Chondrocyte (in vitro differentiated cells): ENCODE data around the gene CARD18. TPM values are rescaled to one million over a fixed set of nuclear protein-coding genes. Genes with fewer than 3 reads are reported as not detected.

ENCODE experiments used
- DNase-seq: peaks from one replicate; pipeline ENCODE4 v3.0.0; 2021; ENCODE audit warnings: mixed read lengths, low spot score
- H3K27ac Mint-ChIP-seq: one replicate; pipeline ENCODE4 v1.8.0; 2021; ENCODE audit warnings: mild to moderate bottlenecking, moderate library complexity, mixed read lengths; ENCODE audit not compliant: unreplicated experiment
- H3K27me3 Mint-ChIP-seq: 2 replicates; pipeline ENCODE4 v1.8.0; 2021; ENCODE audit warnings: low read depth, mixed read lengths
- H3K36me3 Mint-ChIP-seq: 2 replicates; pipeline ENCODE4 v1.8.0; 2021; ENCODE audit warnings: low read depth, mixed read lengths
- H3K4me1 Mint-ChIP-seq: 2 replicates; pipeline ENCODE4 v1.8.0; 2021; ENCODE audit warnings: low read depth, mild to moderate bottlenecking, mixed read lengths
- H3K4me3 Mint-ChIP-seq: one replicate; pipeline ENCODE4 v1.8.0; 2021; ENCODE audit warnings: mild to moderate bottlenecking, moderate library complexity, mixed read lengths; ENCODE audit not compliant: unreplicated experiment
- H3K9me3 Mint-ChIP-seq: 2 replicates; pipeline ENCODE4 v1.8.0; 2021; ENCODE audit warnings: low read depth, mixed read lengths
- total RNA-seq: library from RNA; stranded (reverse); gene quantifications from 3 replicates; pipeline ENCODE4 v1.2.1, GENCODE V29; 2021
- TF ChIP-seq, protein P1 (sequence below): fragments of 200-600 bp; sonication (generic); IDR thresholded peaks from 2 replicates; pipeline ENCODE4 v1.5.0; 2021; ENCODE audit warnings: antibody characterized with exemption, mild to moderate bottlenecking, moderate library complexity

CARD18 gene
- total RNA-seq, 1 donor from 2014 or later, result not detected

DNA sequence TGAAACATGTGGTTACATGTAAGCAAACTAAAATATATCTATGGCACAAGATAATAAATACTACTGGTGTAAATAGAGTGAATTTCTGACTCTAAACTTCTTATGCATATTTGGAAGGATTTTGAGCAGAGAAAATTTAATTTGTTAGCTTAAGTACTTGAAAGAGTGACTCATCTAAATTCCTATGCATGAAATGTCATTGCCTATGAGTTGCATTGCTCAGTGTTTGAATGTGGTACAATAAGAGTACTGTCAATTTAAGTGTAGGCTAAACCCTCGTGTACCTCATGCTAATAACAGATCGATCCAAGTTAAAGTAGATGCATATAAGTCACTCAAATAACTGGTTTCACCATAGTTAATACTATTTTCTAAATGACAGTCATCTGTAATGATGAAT, 5.3 kb upstream of the CARD18 start:
- TF ChIP-seq, protein P1, sequence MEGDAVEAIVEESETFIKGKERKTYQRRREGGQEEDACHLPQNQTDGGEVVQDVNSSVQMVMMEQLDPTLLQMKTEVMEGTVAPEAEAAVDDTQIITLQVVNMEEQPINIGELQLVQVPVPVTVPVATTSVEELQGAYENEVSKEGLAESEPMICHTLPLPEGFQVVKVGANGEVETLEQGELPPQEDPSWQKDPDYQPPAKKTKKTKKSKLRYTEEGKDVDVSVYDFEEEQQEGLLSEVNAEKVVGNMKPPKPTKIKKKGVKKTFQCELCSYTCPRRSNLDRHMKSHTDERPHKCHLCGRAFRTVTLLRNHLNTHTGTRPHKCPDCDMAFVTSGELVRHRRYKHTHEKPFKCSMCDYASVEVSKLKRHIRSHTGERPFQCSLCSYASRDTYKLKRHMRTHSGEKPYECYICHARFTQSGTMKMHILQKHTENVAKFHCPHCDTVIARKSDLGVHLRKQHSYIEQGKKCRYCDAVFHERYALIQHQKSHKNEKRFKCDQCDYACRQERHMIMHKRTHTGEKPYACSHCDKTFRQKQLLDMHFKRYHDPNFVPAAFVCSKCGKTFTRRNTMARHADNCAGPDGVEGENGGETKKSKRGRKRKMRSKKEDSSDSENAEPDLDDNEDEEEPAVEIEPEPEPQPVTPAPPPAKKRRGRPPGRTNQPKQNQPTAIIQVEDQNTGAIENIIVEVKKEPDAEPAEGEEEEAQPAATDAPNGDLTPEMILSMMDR, result no peak
- H3K4me1 Mint-ChIP-seq, result peaks cover 7% of the 10 kb centered on the region
- no peak overlapping the region for H3K4me3 Mint-ChIP-seq
- no peak overlapping the region for H3K27ac Mint-ChIP-seq
- DNase-seq, result no peak
- no peaks in the 10 kb centered on the region for H3K9me3 Mint-ChIP-seq
- peaks cover 3% of the 10 kb centered on the region for H3K27me3 Mint-ChIP-seq
- no peaks in the 10 kb centered on the region for H3K36me3 Mint-ChIP-seq

DNA sequence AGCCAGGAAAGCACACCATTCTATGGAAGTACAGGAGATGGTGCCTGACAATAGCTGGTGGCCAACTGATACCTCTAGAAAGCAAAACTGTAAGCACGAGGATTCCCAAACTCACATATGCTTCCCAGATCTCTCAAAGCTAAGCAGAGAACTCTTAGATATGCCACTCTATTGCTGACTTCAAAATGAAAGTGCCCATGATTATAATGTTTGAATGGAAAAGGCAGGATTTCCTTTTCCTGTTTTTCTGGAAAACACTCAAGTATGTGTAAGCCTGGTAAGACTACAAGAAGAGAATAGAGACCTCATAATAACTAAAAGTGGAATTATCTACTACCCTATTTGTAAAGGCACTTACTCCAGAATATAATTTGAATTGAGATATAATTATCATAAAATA, 2.6 kb upstream of the CARD18 start:
- H3K36me3 Mint-ChIP-seq, result no peaks in the 10 kb centered on the region
- no peak for DNase-seq
- peaks cover 7% of the 10 kb centered on the region for H3K4me1 Mint-ChIP-seq
- no peak overlapping the region for H3K27ac Mint-ChIP-seq
- H3K4me3 Mint-ChIP-seq, result no peak overlapping the region
- H3K27me3 Mint-ChIP-seq, result peaks cover 5% of the 10 kb centered on the region
- H3K9me3 Mint-ChIP-seq, result no peaks in the 10 kb centered on the region
- TF ChIP-seq, protein P1, result no peak

DNA sequence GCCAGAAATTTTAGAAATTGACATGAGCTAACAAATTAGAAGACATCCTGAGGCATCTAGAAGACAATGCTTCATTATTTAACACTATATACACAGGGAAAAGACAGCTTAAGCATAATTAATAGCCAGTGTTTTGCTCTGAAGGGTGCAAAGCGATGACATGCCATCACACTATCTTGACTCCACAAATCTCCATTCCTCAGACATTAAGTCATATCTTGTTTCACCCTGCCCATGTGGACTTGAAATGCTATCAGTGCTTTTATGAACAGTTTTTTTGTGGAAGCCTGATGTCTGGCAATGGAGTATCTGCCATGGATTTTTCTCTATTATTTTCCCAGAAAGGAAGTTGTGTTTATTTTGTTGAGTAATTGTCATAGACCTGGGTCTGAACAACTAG, 2.3 kb downstream of the CARD18 start:
- no peak for DNase-seq
- no peak overlapping the region for H3K27ac Mint-ChIP-seq
- H3K4me3 Mint-ChIP-seq, result no peak overlapping the region
- H3K4me1 Mint-ChIP-seq, result no peaks in the 10 kb centered on the region
- TF ChIP-seq, protein P1, result no peak
- H3K27me3 Mint-ChIP-seq, result peaks cover 5% of the 10 kb centered on the region
- H3K9me3 Mint-ChIP-seq, result peaks cover 3% of the 10 kb centered on the region
- no peaks in the 10 kb centered on the region for H3K36me3 Mint-ChIP-seq

DNA sequence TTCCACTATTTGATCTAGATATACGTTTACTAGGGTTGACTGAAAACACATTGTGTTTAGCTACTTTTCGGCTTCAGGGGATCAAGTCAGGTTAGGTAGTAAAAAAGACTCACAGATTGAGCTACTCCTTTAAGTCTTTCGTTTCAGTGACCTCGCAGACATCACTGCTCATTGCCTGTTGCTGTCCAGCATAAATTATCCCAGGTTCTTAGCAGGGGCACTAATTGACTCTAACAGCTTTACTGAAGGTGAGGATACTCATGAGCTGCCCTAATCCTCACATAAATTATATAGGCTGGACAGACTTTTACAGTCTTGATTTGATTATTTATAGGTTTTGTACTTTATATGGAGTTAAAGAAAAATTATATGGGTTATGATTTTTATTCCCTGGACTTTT, 3.7 kb downstream of the CARD18 start:
- Mint-ChIP-seq H3K27me3 (peaks cover 3% of the 10 kb centered on the region), H3K4me1 (no peaks in the 10 kb centered on the region), H3K9me3 (peaks cover 9% of the 10 kb centered on the region), H3K36me3 (peaks cover 2% of the 10 kb centered on the region), H3K27ac (no peak overlapping the region), H3K4me3 (no peak overlapping the region)
- TF ChIP-seq, protein P1, result no peak
- no peak for DNase-seq

DNA sequence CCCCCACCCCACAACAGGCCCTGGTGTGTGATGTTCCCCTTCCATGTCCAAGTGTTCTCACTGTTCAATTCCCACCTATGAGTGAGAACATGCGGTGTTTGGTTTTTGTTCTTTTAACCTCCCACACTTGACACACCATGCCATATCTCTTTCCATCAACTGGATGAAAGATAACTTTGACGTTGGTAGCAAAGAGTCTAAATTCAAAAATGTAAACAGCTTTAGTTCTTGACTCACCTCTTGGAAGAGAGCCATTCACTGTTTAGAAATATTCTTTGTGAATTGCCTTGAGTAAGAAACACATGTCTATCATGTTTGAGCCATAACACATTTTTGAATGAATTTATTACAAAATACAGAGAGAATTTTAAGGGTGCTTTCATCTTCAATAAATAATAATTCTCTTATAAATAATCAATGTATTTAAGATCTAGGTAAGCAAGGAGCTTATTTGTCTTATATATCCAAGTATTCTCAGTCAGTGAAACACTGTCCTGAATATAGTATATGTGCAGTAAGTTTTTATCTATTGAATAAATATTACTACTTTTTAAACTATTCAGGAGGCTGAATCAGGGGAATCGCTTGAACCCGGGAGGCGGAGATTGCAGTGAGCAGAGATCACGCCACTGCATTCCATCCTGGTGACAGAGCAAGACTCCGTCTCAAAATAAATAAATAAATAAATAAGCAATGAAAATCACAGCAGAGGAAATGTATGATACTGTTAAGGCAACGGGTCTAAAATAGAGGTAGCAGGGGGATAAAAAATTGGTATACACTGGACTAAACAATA, 6.7 kb downstream of the CARD18 start:
- H3K9me3 Mint-ChIP-seq, result peaks cover 11% of the 10 kb centered on the region
- H3K4me3 Mint-ChIP-seq, result no peak overlapping the region
- H3K4me1 Mint-ChIP-seq, result no peaks in the 10 kb centered on the region
- TF ChIP-seq, protein P1, result no peak
- peaks cover 2% of the 10 kb centered on the region for H3K36me3 Mint-ChIP-seq
- DNase-seq, result no peak
- H3K27me3 Mint-ChIP-seq, result no peaks in the 10 kb centered on the region
- H3K27ac Mint-ChIP-seq, result no peak overlapping the region
